GM12878 (cell line): Measurements from ENCODE around the gene DCTN4. TPM values are rescaled to one million over a fixed set of nuclear protein-coding genes. Genes with fewer than 3 reads are reported as not detected.

Experiments
- ATAC-seq: fragments of 200-7000 bp; cut with Tn5 transposase; 3 replicates; pipeline ENCODE4 v1.9.1; 2020; ENCODE audit warnings: mild to moderate bottlenecking, moderate library complexity
- BruUV-seq: library from RNA; stranded (reverse); fragments of 400-500 nt; replicated peaks from 2 replicates; lab custom pipeline; 2021; lab: Mats Ljungman, UMichigan
- CTCF ChIA-PET: fragments of 300-600 bp; sonication (Branson Sonifier 250); formaldehyde crosslinking; extraction: SDS; loops from one replicate; lab custom pipeline; 2021; ENCODE audit warnings: inconsistent platforms; lab: Yijun Ruan, JAX
- POLR2A ChIA-PET: fragments of 350-600 bp; formaldehyde crosslinking; extraction: SDS; loops from one replicate; lab custom pipeline; 2021; ENCODE audit warnings: inconsistent platforms; lab: Charles Lee
- RAD21 ChIA-PET: fragments of 300-600 bp; sonication (Branson Sonifier 250); formaldehyde crosslinking; loops from one replicate; lab custom pipeline; 2023; ENCODE audit warnings: antibody characterized with exemption; ENCODE audit not compliant: unreplicated experiment; lab: Charles Lee
- SMC1A ChIA-PET: fragments of 300-600 bp; sonication (Branson Sonifier 250); formaldehyde crosslinking; loops from one replicate; lab custom pipeline; 2023; ENCODE audit not compliant: unreplicated experiment, uncharacterized antibody; lab: Charles Lee
- DNase-seq: peaks from one replicate; pipeline ENCODE4 v3.0.0-alpha.2; 2011; ENCODE audit warnings: low read depth, low spot score
- FAIRE-seq: peaks from 3 replicates; lab custom pipeline; 2011; peaks lifted over from hg19 to GRCh38; lab: Jason Lieb, UNC
- H2AFZ ChIP-seq: 2 replicates; pipeline ENCODE4 v1.6.0; 2011; ENCODE audit warnings: low read depth, low read length, control low read depth; ENCODE audit not compliant: control insufficient read depth
- H3K27ac ChIP-seq: 2 replicates; pipeline ENCODE4 v1.5.1; 2011; ENCODE audit warnings: control low read depth; ENCODE audit not compliant: control insufficient read depth, insufficient read depth
- H3K27me3 ChIP-seq, 2 experiments: replicated peaks in 1 of 2; 2 replicates each; pipeline versions ENCODE4 v1.6.0 to v1.6.1; 2011; ENCODE audit warnings: low read length in 1 of 2; ENCODE audit not compliant: control insufficient read depth in 2 of 2, insufficient read depth in 2 of 2
- H3K36me3 ChIP-seq, 2 experiments: 2 replicates each; pipeline ENCODE4 v1.5.1; 2011; ENCODE audit warnings: low read length in 1 of 2; ENCODE audit not compliant: control insufficient read depth in 2 of 2, insufficient read depth in 2 of 2
- H3K4me1 ChIP-seq: 2 replicates; pipeline ENCODE4 v1.6.1; 2011; ENCODE audit warnings: mild to moderate bottlenecking, low read length, moderate library complexity, mixed read lengths; ENCODE audit not compliant: control insufficient read depth, insufficient read depth
- H3K4me2 ChIP-seq: 2 replicates; pipeline ENCODE4 v1.6.0; 2011; ENCODE audit warnings: control low read depth; ENCODE audit not compliant: control insufficient read depth, insufficient read depth
- H3K4me3 ChIP-seq: fragments of 200-600 bp; sonication (generic); 2 replicates; pipeline ENCODE4 v1.5.1; 2016
- H3K79me2 ChIP-seq: 2 replicates; pipeline ENCODE4 v1.6.0; 2011; ENCODE audit warnings: low read length; ENCODE audit not compliant: control insufficient read depth, insufficient read depth
- H3K9ac ChIP-seq: 2 replicates; pipeline ENCODE4 v1.8.0; 2011; ENCODE audit warnings: low read length, control low read depth, mixed read lengths; ENCODE audit not compliant: control insufficient read depth, insufficient read depth
- H3K9me3 ChIP-seq: replicated peaks from 3 replicates; pipeline ENCODE4 v1.5.1; 2011; ENCODE audit warnings: mild to moderate bottlenecking, low read length; ENCODE audit not compliant: control insufficient read depth, insufficient read depth
- H4K20me1 ChIP-seq: 2 replicates; pipeline ENCODE4 v1.6.0; 2011; ENCODE audit not compliant: control insufficient read depth, insufficient read depth
- BMI1 ChIP-seq: fragments of 450-650 bp; IDR thresholded peaks from 2 replicates; pipeline ENCODE4 v1.6.1; 2016; ENCODE audit warnings: mild to moderate bottlenecking, moderate library complexity, borderline replicate concordance
- CBFB ChIP-seq: IDR thresholded peaks from 2 replicates; pipeline ENCODE4 v1.6.1; 2016; ENCODE audit warnings: antibody characterized with exemption, low read depth
- CHD2 ChIP-seq: IDR thresholded peaks from 2 replicates; pipeline ENCODE4 v1.6.1; 2011; ENCODE audit warnings: low read depth, low read length, improper control_type of control experiment, borderline replicate concordance
- EGR1 ChIP-seq, 2 experiments: IDR thresholded peaks; 1 replicate in 1 of 2; 2 replicates in 1 of 2; pipeline ENCODE4 v1.6.1; 2011 to 2012; ENCODE audit warnings: low read depth in 2 of 2, low read length in 2 of 2, borderline replicate concordance in 1 of 2, mild to moderate bottlenecking in 1 of 2, moderate library complexity in 1 of 2
- GABPA ChIP-seq: IDR thresholded peaks from 2 replicates; pipeline ENCODE4 v1.6.1; 2014; ENCODE audit warnings: antibody characterized with exemption, low read depth, mild to moderate bottlenecking, inconsistent platforms
- HDAC2 ChIP-seq: fragments of 200-600 bp; sonication (generic); IDR thresholded peaks from 2 replicates; pipeline ENCODE4 v1.6.1; 2017
- IKZF2 ChIP-seq, 2 experiments: fragments of 450-650 bp; IDR thresholded peaks; 2 replicates each; pipeline ENCODE4 v1.6.1; 2017; ENCODE audit warnings: mild to moderate bottlenecking in 2 of 2, moderate library complexity in 2 of 2
- IRF4 ChIP-seq: IDR thresholded peaks from 2 replicates; pipeline ENCODE4 v1.6.1; 2011; ENCODE audit warnings: low read depth, low read length
- NR2C2 ChIP-seq: IDR thresholded peaks from 2 replicates; pipeline ENCODE4 v1.6.1; 2011; ENCODE audit warnings: borderline replicate concordance, low read depth; ENCODE audit not compliant: control insufficient read depth, insufficient read length
- POLR2AphosphoS2 ChIP-seq: IDR thresholded peaks from 2 replicates; pipeline ENCODE4 v1.6.1; 2011; ENCODE audit warnings: low read depth, mild to moderate bottlenecking, low read length, improper control_type of control experiment, moderate library complexity
- POU2F2 ChIP-seq: IDR thresholded peaks from 3 replicates; pipeline ENCODE4 v1.6.1; 2011; ENCODE audit warnings: low read depth, mild to moderate bottlenecking, low read length, borderline replicate concordance
- SUZ12 ChIP-seq: fragments of 200-600 bp; sonication (generic); IDR thresholded peaks from one replicate; pipeline ENCODE4 v1.6.1; 2018; ENCODE audit warnings: antibody characterized with exemption, mild to moderate bottlenecking; ENCODE audit not compliant: unreplicated experiment
- WGBS: methylation state at CpG from one replicate; pipeline ENCODE4 v1.1.6; 2016; ENCODE audit warnings: low lambda C conversion rate; ENCODE audit not compliant: insufficient replicate concordance, insufficient coverage; ENCODE audit errors: missing lambda C conversion rate; 5-methylcytosine and 5-hydroxymethylcytosine counted together
- in situ Hi-C: fragments of 300-500 bp; cut with MboI; formaldehyde crosslinking; loops from 9 replicates; pipeline ENCODE4 v1.14.3; 2018; ENCODE audit warnings: mixed read lengths
- intact Hi-C: fragments of 100-400 bp; cut with micrococcal nuclease; formaldehyde crosslinking; loops from one replicate; pipeline ENCODE4 v1.14.2; 2022; ENCODE audit not compliant: unreplicated experiment
- polyA plus RNA-seq, 11 experiments: library from polyadenylated mRNA; depleted of rRNA in 4 of 11; unstranded in 6 of 11; stranded (reverse) in 5 of 11; fragments of >200 nt; fragmentation: Nextera tagmentation in 4 of 11; fragmentation: Illumina TruSeq in 1 of 11; extraction: Ambion mirVana in 4 of 11; extraction: Trizol in 1 of 11; gene quantifications; 1 replicate in 1 of 11; 2 replicates in 10 of 11; pipeline versions ENCODE4 v1.2.1 to v1.2.3, GENCODE V29; 2011 to 2016; ENCODE audit warnings: inconsistent platforms in 2 of 11, missing spikeins in 2 of 11, low read depth in 1 of 11
- total RNA-seq, 4 experiments: library from RNA; depleted of rRNA in 3 of 4; stranded (reverse); fragments of >200 nt in 3 of 4; fragmentation: Illumina TruSeq in 1 of 4; extraction: Trizol in 1 of 4; gene quantifications; 2 replicates each; pipeline versions ENCODE4 v1.2.1 to v1.2.3, GENCODE V29; 2013 to 2021
- TF ChIP-seq, protein P1 (sequence below): IDR thresholded peaks from 2 replicates; pipeline ENCODE4 v1.6.1; 2011; ENCODE audit warnings: borderline replicate concordance, low read depth, mild to moderate bottlenecking, moderate library complexity, low read length; ENCODE audit not compliant: insufficient read depth, poor library complexity, severe bottlenecking
- TF ChIP-seq, protein P2 (sequence below): fragments of 450-650 bp; IDR thresholded peaks from 2 replicates; pipeline ENCODE4 v1.6.1; 2018; ENCODE audit warnings: mild to moderate bottlenecking, low read depth, moderate library complexity; ENCODE audit not compliant: partially characterized antibody

DCTN4 gene
- total and polyA plus RNA-seq, 10 of the 15 experiments (the other 5 are each of a cell fraction or from before 2014, with no cell fraction given), result 7.6 to 27.8 (median 18.0) TPM

DNA sequence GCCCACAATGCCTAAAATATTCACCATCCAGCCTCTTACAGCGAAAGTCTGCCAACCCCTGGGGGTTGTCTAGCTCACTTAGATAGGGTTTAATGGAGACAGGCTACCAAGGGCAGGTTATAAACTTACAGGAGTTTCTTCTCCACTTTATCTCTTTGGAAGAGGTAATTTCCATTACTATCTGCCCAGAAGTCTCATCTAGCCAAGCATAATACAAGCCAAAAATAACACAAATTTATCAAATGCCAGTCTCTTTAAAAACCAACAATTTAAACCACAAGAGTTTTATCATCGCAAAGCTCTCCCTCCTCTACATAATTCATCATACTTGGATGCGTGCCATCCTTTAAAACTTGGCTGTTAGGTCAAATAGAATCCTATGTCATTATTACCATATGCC, 64.2 kb downstream of the DCTN4 start:
- in situ Hi-C loops, result no loop called here
- FAIRE-seq, result no peak
- ChIA-PET CTCF (no interaction called here), POLR2A (no interaction called here), RAD21 (no interaction called here)
- Histone ChIP-seq H2AFZ (no peak overlapping the region), H3K4me3 (no peak overlapping the region), H3K36me3 (peaks cover 15 to 61% of the 10 kb centered on the region in 2 experiments), H3K9me3 (no peaks in the 10 kb centered on the region)
- intact Hi-C loops, result no loop called here
- DNase-seq, result no peak
- WGBS, result 85% methylated on average over 3 of the region's 3 CpGs
- ATAC-seq, result no peak
- TF ChIP-seq SUZ12, result no peak
- TF ChIP-seq, protein P1, sequence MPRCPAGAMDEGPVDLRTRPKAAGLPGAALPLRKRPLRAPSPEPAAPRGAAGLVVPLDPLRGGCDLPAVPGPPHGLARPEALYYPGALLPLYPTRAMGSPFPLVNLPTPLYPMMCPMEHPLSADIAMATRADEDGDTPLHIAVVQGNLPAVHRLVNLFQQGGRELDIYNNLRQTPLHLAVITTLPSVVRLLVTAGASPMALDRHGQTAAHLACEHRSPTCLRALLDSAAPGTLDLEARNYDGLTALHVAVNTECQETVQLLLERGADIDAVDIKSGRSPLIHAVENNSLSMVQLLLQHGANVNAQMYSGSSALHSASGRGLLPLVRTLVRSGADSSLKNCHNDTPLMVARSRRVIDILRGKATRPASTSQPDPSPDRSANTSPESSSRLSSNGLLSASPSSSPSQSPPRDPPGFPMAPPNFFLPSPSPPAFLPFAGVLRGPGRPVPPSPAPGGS, result no peak
- TF ChIP-seq BMI1, result no peak
- TF ChIP-seq HDAC2, result no peak
- TF ChIP-seq NR2C2, result no peak
- no peak for TF ChIP-seq CHD2
- no peak for TF ChIP-seq POLR2AphosphoS2
- no peak for TF ChIP-seq CBFB
- no peak for TF ChIP-seq POU2F2
- TF ChIP-seq, protein P2, sequence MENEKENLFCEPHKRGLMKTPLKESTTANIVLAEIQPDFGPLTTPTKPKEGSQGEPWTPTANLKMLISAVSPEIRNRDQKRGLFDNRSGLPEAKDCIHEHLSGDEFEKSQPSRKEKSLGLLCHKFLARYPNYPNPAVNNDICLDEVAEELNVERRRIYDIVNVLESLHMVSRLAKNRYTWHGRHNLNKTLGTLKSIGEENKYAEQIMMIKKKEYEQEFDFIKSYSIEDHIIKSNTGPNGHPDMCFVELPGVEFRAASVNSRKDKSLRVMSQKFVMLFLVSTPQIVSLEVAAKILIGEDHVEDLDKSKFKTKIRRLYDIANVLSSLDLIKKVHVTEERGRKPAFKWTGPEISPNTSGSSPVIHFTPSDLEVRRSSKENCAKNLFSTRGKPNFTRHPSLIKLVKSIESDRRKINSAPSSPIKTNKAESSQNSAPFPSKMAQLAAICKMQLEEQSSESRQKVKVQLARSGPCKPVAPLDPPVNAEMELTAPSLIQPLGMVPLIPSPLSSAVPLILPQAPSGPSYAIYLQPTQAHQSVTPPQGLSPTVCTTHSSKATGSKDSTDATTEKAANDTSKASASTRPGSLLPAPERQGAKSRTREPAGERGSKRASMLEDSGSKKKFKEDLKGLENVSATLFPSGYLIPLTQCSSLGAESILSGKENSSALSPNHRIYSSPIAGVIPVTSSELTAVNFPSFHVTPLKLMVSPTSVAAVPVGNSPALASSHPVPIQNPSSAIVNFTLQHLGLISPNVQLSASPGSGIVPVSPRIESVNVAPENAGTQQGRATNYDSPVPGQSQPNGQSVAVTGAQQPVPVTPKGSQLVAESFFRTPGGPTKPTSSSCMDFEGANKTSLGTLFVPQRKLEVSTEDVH, result no peak
- no peak for TF ChIP-seq EGR1 (IDR thresholded peaks at IDR 0.05; ENCODE audit: borderline replicate concordance in 1 of 2, low read depth in 2 of 2, low read length in 2 of 2)
- TF ChIP-seq IRF4, result no peak
- TF ChIP-seq GABPA, result no peak
- TF ChIP-seq IKZF2 (IDR thresholded peaks at IDR 0.05), result no peak
- TF ChIP-seq, all 136 proteins: peak for 0
- SMC1A ChIA-PET, result interaction anchor here (1.7 kb wide), 1 partner anchor 135 kb away, joined by 7 read pairs; no protein-coding TSS in a partner anchor
- no peaks in the 10 kb centered on the region for H3K4me1 ChIP-seq
- no peaks in the 10 kb centered on the region for H3K27me3 ChIP-seq
- BruUV-seq, result no TSS peak
- H3K79me2 ChIP-seq, result peaks cover 9% of the 10 kb centered on the region
- H3K4me2 ChIP-seq, result no peak overlapping the region
- no peaks in the 10 kb centered on the region for H4K20me1 ChIP-seq
- H3K27ac ChIP-seq, result no peak overlapping the region
- H3K9ac ChIP-seq, result no peak overlapping the region
